ENCODE results near the gene CIP2A.

CIP2A gene

DNA sequence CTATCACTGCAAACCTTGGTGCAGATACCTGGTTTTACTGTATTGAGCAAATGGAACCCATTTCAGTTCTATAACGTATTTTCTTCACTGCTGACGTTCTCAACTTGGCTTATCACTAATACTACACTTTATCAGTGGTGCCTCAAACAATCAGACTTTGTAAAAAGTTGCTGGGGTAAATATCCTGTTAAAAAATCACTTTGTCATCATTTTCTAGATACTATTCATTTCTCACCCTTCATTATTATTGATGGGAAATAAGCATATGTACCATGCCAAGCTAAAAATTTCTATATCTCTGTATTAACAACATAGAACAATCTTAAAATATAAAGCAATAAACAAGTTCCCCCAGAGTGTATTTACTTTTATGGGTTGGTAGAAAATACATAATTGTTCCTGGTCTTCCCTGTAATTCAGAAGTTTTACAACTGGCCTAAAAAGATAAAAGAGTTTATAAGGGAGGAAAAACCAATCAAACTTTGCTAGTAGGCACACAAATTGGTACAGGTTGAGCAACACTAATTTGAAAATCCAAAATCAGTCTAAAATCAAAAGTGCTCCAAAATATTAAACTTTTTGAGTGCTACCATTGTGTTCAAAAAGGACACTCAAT, 33.2 kb downstream of the CIP2A start:
- no peak for DNase-seq

DNA sequence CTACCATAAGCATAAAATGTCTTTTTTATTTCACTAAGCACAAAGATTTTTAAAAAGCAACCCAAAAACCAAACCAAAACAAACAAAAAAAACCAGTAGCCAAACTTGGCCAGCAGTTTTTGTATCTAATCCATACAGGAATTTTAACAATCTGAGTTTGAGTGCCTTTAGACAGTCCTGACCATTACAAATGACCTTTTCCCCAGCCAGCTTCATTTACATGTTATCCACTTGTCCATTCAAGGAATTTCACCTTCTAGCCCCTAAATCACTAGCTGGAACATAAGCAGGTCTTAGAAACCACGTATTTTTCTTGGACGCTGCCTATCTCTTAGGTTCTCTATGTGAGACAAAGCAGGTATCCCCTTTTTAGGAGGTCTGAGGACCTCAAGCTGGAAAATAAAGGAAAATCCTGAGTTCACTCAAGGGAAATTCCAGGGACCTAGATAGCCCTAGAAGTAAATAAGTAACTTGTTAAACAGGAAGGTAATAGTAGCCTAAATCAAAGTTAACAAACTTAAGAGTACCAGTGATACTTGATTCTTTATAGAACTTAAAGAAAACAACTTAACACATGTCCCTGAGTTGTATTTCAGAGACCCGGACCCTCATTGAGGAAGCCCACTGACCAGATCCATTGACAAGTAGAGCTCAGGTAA, 34.2 kb downstream of the CIP2A start:
- DNase-seq: no peak

DNA sequence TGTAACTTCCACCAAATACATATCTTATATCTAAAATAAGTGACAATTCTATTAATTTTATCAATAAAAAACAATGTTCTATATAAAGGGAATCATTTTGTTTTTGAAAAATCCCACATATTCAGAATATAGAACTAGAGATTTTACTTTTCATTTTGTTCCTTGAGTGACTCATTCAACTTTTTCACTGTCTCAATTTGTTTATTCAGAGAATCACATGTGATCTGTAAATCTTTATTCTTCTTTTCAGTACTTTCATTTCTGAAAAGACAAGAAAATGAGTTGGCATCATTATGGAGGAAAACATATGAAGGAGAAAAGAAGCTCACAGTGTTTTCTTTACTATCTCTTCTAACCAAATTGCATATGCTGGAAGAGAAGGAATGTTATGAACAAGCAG, 35.0 kb downstream of the CIP2A start:
- DNase-seq: no peak

DNA sequence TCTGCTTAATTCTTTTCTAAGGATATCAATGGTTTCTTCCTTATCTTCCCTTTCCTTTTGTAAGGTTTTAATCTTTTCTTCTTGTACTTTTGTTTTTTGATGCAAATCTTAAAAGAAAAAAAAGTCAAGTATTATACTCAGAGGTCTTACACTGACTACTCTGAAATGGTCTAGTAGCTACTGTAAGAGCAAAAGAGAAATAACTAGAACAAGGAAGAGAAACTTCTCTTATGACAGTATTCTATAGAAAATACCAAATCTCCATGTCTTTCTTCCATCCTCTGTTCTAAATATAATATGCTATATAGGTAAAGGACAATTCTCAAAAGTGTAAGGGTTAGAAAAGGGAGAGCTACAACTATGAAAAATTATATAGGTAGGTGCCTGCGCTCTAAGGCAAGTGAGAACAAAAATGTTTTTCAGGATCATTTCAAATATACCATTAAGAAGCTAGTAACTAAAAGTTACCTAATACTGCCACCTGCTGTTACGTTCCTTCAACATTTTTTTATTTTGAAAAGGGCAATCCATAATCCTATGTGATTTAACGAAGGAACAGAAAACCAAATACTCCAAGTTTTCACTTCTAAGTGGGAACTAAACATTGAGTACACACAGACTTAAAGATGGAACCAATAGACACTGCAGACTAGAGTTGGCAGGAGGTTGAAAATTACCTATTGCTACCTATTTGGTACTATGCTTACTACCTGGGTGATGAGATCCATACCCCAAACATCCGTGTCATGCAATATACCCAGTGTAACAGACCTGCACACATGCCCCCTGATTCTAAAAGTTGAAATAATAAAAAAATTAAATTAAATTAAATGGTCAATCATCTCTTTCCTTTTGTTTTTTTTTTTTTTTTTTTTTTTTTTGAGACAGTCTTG, 36.7 kb downstream of the CIP2A start:
- peak; percentile 14 to 65 for DNase-seq

DNA sequence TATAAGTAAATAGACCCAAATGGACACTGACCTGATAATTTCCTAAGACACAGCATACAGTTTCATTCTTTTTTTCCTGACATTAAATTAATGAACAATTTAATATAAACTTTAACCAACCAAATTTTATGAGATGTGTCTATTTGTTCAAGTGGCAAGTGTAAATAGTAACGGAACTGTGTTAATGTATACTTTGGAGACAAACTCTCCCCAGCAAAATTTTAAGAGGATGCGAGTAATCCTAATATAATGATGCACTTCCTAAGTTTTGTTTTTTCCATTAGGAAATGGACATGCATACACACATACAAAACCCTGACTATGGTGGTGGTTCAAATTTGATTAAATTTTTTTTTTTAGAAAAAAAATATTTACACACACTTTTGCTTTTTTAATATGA, 40.4 kb downstream of the CIP2A start:
- DNase-seq: no peak

DNA sequence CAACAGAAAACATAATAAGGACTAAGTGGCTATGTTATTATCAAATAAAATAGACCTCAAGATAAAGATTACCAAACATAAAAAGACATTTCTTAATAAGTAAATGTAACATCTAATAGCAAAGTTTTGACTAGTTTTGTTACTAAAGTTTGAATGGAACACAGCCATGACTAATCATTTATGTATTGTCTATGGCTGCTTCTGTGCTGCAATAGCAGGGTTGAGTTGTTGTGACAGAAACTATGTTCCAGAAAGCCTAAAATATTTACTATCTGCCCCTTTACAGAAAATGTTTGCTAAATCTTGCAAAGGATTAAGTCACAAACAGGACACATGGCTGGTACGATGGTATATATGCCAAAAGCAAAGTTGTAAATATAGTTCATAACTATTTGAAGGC, 40.9 kb downstream of the CIP2A start:
- no peak for DNase-seq

DNA sequence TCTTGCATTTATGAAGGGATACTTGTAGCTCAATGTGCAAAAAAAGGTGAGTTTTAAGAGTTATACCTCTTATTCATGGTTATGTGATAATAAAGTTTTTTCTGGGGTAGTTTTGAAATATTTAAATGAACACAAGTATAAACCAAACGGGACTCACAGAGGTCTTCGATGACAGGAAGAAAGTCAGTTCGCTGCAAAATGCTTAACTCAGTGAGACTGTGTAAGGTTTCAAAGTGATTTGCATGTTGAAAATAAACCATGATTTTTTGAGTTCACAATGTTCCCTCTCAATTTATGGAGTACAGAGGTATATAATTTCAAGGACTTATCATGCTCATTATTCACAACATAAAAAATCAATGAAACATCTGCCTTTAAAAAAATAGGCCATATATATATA, 42.5 kb downstream of the CIP2A start:
- no peak for DNase-seq

DNA sequence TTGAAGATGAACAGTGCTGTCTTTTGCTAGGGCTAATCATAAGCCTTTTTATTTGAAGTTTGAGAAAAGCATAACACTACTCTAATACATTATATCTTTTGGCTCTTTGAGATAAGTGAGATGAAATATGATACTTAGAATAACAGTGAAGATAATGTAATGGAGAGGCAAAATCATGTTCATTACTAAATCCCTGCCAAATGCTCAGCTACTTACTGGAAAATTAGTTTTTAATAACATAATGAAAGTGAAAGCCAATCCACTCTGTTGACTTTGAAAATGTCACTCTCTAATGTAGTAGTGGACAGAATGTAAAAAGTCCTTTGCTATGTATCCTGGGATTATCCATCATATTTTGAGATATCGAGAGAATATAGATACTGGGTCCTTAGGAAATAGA, 43.0 kb downstream of the CIP2A start:
- DNase-seq: no peak

DNA sequence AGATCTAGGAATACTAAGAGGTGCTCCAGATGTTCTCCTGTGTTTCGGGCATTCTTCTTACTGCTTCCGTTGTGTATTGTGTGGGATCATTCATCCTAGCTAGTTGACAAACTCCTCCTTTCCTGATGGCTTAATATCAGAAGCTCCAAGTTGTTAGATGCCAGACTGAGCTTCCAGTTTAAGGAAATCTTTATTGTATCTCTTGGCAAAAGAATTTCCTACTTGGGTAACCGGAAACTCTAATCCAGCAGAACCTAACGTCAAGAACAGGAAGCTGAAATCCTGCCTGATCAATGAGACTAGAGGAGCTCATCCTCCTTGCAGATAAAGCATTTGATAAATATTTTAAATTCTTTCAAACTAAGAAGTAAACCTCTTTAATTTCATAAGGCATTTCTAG, 51.2 kb downstream of the CIP2A start:
- DNase-seq: no peak

DNA sequence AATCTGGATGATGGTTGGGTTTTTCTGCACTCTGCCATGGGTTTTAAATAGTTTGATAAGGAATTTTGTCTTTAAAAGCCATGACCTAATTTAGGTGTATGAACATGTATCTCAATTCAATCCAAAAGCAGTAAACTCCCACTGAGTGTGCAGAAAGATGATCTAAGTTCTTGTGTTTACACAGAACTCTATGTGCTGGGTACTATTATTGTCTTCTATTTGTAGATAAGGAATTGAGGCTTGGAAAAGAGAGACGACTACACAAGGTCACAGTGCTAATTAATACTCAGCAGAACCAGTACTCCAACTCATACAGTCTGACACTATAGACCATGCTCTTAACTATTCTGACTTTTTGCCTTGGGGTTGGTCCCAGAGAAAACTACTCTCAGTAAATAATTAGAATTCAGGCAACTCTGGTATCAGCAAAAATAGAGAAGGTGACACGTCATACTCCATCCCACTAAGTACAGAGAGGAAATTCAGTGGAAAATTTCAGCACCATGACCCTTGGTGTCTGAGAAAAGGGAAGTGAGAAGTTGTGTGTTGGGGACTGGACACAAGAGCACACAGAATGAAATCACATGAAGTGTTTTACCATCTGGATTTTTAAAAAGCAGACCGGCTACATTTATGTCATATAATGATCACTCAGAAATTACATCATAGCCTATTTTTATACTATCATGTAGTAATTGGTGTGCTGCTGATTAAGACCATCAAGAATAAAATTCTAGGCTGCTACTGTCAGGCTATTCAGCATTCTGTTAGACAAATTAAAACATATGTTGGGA, 60.6 kb downstream of the CIP2A start:
- DNase-seq: no peak

DNA sequence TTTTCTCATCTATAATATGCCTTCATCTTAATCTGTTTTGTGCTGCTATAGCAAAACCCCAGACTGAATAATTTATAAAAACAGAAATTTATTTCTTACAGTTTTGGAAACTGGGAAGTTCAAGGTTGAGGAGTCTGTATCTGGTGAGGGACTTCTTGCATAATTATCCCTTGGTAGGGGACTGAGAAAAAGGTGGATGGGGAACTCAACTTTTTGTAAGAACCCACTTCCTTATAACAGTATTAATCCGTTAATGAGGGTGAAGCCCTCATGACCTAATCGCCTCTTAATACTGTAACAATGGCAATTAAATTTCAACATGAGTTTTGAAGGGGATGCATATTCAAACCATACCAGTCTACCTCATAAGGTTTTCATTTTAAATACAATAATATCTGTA, 61.4 kb downstream of the CIP2A start:
- no peak for DNase-seq

DNA sequence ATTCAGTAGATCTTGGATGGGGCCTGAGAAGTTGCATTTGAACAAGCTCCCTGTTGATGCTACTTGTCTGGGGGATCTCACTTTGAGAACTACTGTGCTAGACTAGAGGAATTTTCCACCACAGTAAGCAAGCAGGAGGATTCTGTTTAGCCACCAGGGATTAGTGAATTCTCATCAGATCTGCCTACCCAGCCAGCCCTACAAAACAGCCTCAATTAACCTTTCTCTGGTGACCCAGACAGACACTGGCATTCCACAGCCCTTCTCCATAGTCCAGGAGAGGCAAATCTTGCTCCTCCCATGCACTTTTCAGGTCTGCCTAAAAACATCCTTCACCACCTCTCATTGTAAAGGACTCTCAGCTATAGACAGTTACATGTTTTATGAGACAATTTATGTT, 62.1 kb downstream of the CIP2A start:
- no peak for DNase-seq

DNA sequence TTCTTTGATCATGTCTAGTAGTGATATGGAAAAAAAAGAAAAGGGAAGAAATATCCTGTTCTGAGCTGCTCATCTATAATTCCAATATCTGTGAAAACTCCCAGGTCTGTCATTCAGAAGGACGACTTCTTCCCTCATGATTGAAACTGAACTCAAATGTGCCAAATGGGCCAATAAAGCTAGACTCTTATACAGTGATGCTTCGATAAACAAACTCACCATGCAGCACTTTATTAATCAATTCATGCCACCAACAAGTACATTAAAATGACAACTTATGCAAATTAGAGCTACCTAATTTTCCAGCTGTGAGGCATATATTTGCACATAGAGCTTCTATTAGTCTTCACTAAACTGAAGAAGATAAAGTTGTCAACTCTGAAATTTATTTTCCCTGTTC, 63.3 kb downstream of the CIP2A start:
- no peak for DNase-seq

DNA sequence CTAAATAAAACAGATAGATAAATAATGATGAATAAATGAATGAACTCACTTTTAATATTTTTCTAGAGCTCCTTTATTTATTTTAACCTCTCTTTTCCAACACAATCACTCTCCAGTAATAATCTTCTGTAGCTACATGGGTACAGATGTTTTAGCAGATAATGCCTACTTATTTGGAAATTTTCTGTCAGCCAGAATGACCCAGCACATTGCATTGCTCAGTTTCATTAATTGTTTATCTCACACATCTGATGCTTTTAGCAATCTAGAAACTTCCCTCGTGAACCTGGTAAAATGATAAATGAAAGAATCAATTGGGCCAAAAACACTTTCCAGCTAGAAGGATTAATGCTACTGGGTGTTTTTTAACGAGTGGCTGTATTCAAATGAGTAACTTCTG, 64.0 kb downstream of the CIP2A start:
- no peak for DNase-seq

DNA sequence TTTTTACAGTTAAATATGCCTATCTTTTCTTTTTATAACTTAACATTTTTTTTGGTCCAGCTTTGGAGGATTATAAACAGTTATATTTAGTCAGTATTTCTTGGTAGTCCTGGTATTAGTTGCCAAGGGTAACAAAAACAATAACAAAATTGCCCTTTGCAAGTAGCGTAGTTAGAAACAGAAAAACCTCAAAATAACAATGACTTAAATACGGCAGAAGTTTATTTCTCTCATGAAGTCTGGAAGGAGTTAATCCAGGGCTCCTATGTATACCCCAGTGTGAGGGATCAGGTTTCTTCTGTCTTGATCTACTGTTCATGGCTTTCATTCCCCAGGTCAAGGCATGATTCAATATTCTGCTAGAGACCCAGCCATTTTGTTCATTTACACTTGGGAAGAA, 64.7 kb downstream of the CIP2A start:
- DNase-seq: no peak

DNA sequence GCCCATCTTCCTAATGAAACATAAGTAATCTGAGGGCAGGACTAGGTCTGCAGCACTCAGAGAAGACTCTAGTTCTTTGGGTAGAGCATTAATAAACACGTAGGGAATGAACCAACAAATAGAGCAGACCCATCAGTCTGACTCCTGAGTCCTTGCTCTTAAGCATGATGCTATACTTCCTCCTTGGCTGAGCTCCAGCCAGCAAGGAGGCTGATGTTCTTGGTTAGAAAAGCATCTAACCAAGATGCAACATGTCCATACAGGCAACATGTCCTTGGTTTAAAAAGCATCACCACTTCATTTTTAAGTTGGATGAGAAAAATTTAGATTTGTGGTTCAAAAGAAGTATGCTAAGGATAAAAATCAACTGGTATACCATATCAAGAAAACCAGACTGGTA, 70.3 kb downstream of the CIP2A start:
- no peak for DNase-seq

DNA sequence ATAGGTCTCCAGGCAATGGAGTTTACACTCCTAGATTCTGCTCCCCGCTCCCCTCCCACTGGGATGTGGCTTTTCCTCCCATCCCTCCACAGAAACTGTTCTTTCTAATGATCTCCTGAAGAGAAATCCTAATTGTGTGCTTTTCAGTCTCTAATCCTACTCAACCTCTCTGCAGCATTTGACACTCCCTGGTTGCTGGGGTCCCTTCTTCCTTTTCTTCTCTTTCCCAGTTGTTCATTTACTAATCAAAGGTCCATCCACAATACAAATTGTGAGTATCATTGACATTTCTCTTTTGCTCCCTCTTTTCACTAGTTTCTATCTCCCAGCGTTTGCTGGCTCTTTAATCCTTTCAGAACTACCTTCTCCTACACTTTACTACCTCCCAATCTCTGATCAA, 72.4 kb downstream of the CIP2A start:
- DNase-seq: no peak

DNA sequence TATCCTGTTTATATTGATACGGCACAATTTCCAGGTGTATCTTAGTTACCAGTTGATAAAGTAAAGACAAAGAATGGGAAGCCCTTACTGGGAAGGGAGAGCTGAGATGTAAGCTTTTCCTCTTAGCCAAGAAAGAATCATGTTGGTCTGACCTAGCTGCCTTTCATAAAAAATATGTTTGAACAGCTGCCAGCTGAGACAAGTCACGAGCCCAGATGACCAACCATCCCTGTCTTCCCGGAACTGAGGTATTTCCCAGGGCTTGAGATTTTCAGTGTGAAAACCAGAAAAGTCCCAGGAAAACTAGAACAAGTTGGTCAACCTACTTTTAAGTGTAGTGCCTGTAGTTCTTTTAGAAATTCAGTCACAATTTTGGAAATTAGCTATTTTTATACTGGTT, 75.3 kb downstream of the CIP2A start:
- no peak for DNase-seq

DNA sequence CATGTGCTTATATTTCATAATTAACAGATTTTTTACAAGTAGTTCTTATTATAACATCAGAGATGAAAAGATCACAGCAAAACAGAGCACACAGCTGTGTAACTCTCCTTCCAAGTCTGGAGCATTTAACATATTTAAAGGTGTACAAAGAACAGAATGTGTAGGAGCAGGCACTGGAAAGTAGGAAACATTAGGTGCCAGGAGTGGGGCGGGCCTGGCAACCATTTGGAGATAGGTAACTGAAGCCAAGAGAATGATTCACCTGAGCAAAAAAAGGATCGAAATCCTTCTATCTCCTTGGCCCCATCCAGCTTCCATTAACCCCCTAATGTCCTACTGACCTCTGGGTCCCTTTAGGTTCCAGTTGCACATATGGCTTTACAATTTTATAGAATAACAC, 76.6 kb downstream of the CIP2A start:
- DNase-seq: no peak

DNA sequence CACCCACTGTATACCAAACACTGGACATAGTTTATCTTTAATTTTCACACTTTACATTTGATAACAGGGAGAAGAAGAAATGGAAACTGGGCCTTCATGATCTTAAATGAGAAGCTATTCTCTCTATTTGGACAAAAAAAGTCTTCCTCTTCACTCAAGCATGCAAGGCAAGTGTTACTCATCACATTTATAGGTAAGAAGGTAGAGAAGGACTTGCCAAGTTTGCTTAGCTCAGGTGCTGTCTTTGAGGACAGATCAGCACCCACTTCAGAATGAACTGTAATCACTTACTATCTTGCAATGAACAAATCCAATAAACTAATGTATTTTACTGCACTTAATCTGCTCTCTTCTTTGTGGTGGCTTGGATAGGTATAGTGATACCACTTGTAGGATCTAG, 77.7 kb downstream of the CIP2A start:
- DNase-seq: no peak

DNA sequence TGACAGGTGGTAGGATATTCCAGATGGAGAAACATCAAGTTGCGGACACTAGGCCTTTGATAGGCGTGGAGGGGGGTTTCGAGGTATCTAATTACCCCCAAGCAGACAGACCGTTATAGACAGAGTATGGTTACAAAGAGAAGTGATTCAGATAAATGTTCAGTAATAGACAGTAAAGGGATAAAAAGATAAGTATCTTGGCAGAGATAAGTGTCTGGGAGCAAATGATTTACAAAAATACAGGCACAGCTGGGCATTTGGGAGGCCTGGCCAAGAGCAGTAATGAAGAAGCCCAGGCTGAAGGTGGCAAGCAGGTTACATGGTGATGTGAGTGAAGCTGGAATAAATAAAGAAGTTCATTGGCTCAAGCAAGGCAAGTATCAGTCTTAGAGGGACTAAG, 78.2 kb downstream of the CIP2A start:
- DNase-seq: no peak

DNA sequence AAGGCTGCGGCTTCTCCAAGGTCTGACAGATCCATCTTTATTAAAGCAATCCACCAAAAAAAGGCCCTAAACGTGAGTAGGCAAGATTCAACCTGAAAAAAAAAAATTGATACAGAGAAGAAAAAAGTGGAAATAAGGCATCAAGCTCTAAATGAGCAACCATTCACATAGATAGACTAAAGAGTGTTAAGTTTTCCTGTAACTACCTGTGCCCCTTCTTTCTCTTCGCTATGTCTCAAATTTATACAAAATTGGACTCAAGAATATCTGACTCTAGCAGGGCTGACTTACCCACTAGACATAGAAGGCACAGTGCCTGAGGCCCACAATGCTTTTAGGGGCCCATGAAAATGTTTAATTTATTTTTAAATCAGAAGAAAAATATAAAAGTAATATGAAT, 78.7 kb downstream of the CIP2A start, which contains the start of gene MYH15:
TSS of gene MYH15 (minus strand) at position 101 of the 400 bp plus-strand sequence. CDS start at position 35, 66 bp downstream.
- DNase-seq: no peak

DNA sequence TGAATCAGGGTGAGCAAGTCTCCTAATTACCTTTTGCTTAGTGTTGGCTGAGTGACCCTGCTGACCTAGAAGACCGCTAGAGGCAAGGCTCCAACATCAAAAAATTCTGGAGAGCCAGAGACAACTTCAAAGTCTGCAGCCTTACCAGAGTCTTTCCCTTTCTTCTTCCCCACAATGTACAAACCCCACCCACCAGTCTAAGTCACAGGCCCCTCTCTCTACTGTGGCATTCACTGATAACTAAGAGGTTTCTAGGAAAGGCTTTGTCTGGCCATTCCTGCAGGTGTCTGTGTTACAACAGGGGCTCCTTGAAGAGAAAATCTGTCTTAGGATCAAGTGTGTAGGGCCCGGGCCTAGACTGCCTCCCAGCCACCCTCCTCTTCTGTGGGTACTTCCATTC, 79.4 kb downstream of the CIP2A start:
- no peak for DNase-seq

All from NCI-H446 (cell line).